Activated T-helper 1 cell treated with anti-CD3 and anti-CD28 coated beads, Interleukin-12 subunit alpha, Interleukin-12 subunit beta, Interleukin-2, Interleukin-4 antibody, amounts not matched to agents 30 ng/mL and 10 ng/mL and 1 ng/mL, durations not matched to agents 14 hours and 24 hours and 36 hours (primary cell): ENCODE data around the gene SETX. TPM values are rescaled to one million over a fixed set of nuclear protein-coding genes. Genes with fewer than 3 reads are reported as not detected.
"Not testable (repeated sequence)": the region's sequence is repeated elsewhere in the genome, so short reads cannot be mapped to it uniquely, and the experiment has no call there.

Source experiments
- DNase-seq: peaks from one replicate; pipeline ENCODE4 v3.0.0; 2021; ENCODE audit warnings: low spot score
- H3K27ac Mint-ChIP-seq: one replicate; pipeline ENCODE4 v1.8.0; 2021; ENCODE audit warnings: mild to moderate bottlenecking, mixed read lengths
- H3K27me3 Mint-ChIP-seq: one replicate; pipeline ENCODE4 v1.8.0; 2022; ENCODE audit warnings: mild to moderate bottlenecking, moderate library complexity, mixed read lengths; ENCODE audit not compliant: insufficient read depth
- H3K36me3 Mint-ChIP-seq: one replicate; pipeline ENCODE4 v1.8.0; 2021; ENCODE audit warnings: low read depth, mixed read lengths
- H3K4me1 Mint-ChIP-seq: one replicate; pipeline ENCODE4 v1.8.0; 2021; ENCODE audit warnings: low read depth, mixed read lengths
- H3K4me3 Mint-ChIP-seq: one replicate; pipeline ENCODE4 v1.8.0; 2021; ENCODE audit warnings: mild to moderate bottlenecking, moderate library complexity, mixed read lengths
- H3K9me3 Mint-ChIP-seq: one replicate; pipeline ENCODE4 v1.8.0; 2021; ENCODE audit warnings: mixed read lengths
- intact Hi-C: fragments of 100-400 bp; cut with micrococcal nuclease; formaldehyde crosslinking; loops from one replicate; pipeline ENCODE4 v1.15.1; 2024
- total RNA-seq: library from RNA; stranded (reverse); gene quantifications from 2 replicates; pipeline ENCODE4 v1.2.3, GENCODE V29; 2022

The SETX gene
- total RNA-seq, 1 donor from 2014 or later, result 47.4 TPM

GRCh38 chr9:132301521-132301920, 53.3 kb downstream of the SETX start:
- Mint-ChIP-seq H3K27me3 (no peaks in the 10 kb centered on the region), H3K4me1 (peaks cover 24% of the 10 kb centered on the region), H3K27ac (no peak overlapping the region), H3K4me3 (no peak overlapping the region), H3K9me3 (no peaks in the 10 kb centered on the region), H3K36me3 (peaks cover 46% of the 10 kb centered on the region)
- intact Hi-C loops, result no loop called here
- DNase-seq, result no peak

DNA sequence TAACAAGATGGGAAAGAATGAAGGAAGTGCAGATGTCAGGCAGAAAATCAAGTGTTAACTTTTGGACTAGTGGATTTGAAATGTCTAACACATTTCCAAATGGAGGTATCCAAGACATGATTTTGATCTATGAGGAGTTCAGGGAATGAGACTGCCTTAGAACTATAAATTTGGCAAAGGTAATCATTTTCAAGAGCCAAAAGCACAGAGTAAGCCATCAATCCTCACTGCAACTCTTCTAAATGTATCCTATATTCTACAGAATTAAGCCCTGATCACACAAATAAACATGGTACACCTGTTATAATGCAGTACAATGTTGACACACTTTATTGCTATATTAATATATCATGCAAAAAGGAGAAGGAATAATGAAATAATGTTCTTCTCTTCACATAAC, 55.6 kb downstream of the SETX start:
- no peaks in the 10 kb centered on the region for H3K27me3 Mint-ChIP-seq
- H3K9me3 Mint-ChIP-seq, result no peaks in the 10 kb centered on the region
- H3K4me1 Mint-ChIP-seq, result peaks cover 26% of the 10 kb centered on the region
- H3K36me3 Mint-ChIP-seq, result peaks cover 51% of the 10 kb centered on the region
- no peak overlapping the region for H3K4me3 Mint-ChIP-seq
- intact Hi-C loops, result loop anchor here (5.0 kb wide), 1 partner anchor 38 kb away; no protein-coding TSS in a partner anchor
- peak overlapping the region; percentile 27 for H3K27ac Mint-ChIP-seq
- DNase-seq, result no peak

DNA sequence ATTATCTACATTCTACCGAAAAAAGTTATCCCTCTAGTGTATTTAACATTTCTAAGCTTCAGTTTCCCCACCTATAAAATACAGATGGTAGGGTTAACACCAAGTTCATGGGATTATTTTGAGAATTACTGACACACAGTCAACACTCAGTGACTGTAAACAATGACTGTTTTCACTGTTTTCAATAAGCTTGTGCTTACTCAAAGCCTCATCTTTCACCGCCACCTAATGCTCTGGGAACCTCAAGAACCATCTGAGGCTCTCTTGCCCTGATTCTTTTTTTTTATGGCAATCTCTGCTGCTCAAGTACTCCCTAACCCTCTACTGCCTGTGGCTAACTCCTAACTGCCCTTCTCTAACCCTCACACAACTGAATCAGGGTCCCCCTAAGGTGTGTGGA, 59.6 kb downstream of the SETX start:
- Mint-ChIP-seq H3K27me3 (no peaks in the 10 kb centered on the region), H3K9me3 (no peaks in the 10 kb centered on the region), H3K4me1 (peaks cover 35% of the 10 kb centered on the region), H3K4me3 (no peak overlapping the region), H3K27ac (peak overlapping the region; percentile 47), H3K36me3 (peaks cover 43% of the 10 kb centered on the region)
- intact Hi-C loops, result loop anchor here (5.0 kb wide), 1 partner anchor 42 kb away; no protein-coding TSS in a partner anchor
- DNase-seq, result no peak

DNA sequence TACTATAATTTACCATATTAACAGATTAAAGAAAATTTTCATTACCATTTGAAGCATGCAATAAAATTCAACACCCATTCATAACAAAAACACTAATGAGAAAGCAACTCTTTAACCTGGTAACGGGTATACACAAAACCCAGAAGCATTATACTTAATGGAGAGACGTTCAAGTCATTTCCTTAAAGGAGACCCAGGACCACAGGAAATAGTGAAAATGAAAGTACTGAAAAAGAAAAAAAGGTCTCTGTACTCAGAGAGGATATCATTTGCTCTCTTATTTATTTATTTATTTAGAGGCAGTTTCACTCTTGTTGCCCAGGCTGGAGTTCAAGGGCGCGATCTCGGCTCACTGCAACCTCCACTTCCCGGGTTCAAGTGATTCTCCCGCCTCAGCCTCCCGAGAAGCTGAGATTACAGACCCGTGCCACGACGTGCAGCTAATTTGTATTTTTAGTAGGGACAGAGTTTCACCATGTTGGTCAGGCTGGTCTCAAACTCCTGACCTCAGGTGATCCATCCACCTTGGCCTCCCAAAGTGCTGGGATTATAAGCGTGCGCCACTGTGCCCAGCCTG, 61.6 kb downstream of the SETX start:
- DNase-seq, result no peak
- intact Hi-C loops, result no loop called here
- Mint-ChIP-seq H3K4me1 (peaks cover 21% of the 10 kb centered on the region), H3K36me3 (peaks cover 30% of the 10 kb centered on the region), H3K27me3 (no peaks in the 10 kb centered on the region), H3K9me3 (no peaks in the 10 kb centered on the region), H3K4me3 (no peak overlapping the region), H3K27ac (no peak overlapping the region)

- no peaks in the 10 kb centered on the region for H3K9me3 Mint-ChIP-seq
- intact Hi-C loops, result no loop called here
- peaks cover 9% of the 10 kb centered on the region for H3K4me1 Mint-ChIP-seq
- peaks cover 23% of the 10 kb centered on the region for H3K36me3 Mint-ChIP-seq
- H3K27me3 Mint-ChIP-seq, result no peaks in the 10 kb centered on the region
- DNase-seq, result no peak
- no peak overlapping the region for H3K27ac Mint-ChIP-seq
- no peak overlapping the region for H3K4me3 Mint-ChIP-seq
Observed at GRCh38 chr9:132288966-132289365, 65.8 kb downstream of the SETX start.

DNA sequence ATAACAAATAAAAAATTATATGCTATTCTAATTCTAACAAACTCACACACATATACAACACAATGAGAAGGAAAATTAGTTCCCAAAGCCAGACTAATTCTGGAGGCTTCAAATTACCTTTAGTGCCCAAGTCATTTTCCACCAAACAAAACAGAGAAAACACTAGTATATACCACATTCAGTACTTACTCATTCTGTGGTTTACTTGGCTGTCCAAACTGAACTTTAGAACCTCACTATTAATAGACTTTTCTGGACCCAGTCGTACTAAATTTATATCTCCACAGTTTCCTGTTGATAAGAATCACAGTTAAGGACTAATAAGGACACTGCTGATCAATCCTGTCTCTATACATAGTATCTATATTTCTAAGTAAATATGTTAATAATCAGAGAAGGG, 66.4 kb downstream of the SETX start:
- Mint-ChIP-seq H3K4me1 (peaks cover 8% of the 10 kb centered on the region), H3K27ac (no peak overlapping the region), H3K27me3 (no peaks in the 10 kb centered on the region), H3K4me3 (no peak overlapping the region), H3K36me3 (peaks cover 28% of the 10 kb centered on the region), H3K9me3 (no peaks in the 10 kb centered on the region)
- DNase-seq, result no peak
- intact Hi-C loops, result no loop called here

DNA sequence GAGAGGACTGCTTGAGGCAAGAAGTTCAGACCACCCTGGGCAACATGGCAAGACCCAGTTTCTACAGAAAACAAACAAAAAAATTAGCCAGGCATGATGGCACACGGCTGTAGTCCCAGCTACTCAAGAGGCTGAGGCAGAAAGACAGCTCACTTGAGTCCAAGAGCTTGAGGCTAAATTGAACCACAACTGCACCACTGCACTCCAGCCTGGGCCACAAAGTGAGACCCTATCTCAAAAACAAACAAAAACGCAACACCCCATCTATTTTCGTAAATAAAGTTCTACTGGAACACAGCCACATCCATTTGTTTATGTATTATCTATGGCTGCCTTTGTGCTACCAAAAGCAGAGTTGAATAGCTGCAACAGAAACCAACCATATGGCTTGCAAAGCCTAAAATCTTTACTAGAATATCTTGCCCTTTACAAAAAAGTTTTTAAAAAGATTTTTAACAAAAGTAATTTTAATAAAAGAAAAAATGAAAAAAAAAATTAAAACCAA, 67.5 kb downstream of the SETX start:
- no peaks in the 10 kb centered on the region for H3K27me3 Mint-ChIP-seq

GRCh38 chr9:132283863-132284262, 70.9 kb downstream of the SETX start:
- H3K9me3 Mint-ChIP-seq, result no peaks in the 10 kb centered on the region
- no peak for DNase-seq
- no peaks in the 10 kb centered on the region for H3K4me1 Mint-ChIP-seq
- peak overlapping the region; percentile 13 for H3K27ac Mint-ChIP-seq
- no peaks in the 10 kb centered on the region for H3K27me3 Mint-ChIP-seq
- H3K4me3 Mint-ChIP-seq, result no peak overlapping the region
- peaks cover 51% of the 10 kb centered on the region for H3K36me3 Mint-ChIP-seq
- intact Hi-C loops, result no loop called here

More for the DNA sequence above, 67.5 kb downstream of the SETX start:
- H3K9me3 Mint-ChIP-seq, result no peaks in the 10 kb centered on the region
- intact Hi-C loops, result no loop called here
- no peak overlapping the region for H3K27ac Mint-ChIP-seq
- no peak for DNase-seq
- peaks cover 37% of the 10 kb centered on the region for H3K36me3 Mint-ChIP-seq
- no peaks in the 10 kb centered on the region for H3K4me1 Mint-ChIP-seq
- no peak overlapping the region for H3K4me3 Mint-ChIP-seq

DNA sequence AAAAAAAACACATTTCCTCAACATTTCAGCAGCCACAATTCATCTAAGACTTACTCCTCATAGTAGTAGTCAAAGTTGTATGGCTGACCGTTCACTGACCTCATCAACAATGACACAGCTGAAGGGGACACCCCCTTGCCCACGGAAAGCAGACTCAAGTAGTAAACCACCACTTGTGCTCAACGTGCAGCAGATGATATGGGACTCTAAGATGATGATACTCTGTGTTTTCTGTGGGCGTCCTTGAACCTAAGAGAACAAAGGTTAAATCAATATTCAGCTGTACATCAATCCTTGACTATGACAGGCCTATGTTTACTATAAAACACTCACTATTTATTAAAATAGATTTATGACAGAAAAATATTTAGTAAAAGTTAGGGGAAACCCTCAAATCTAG, 71.6 kb downstream of the SETX start:
- no peak for DNase-seq
- H3K4me1 Mint-ChIP-seq, result no peaks in the 10 kb centered on the region
- intact Hi-C loops, result no loop called here
- H3K27me3 Mint-ChIP-seq, result no peaks in the 10 kb centered on the region
- H3K4me3 Mint-ChIP-seq, result no peak overlapping the region
- H3K9me3 Mint-ChIP-seq, result no peaks in the 10 kb centered on the region
- H3K27ac Mint-ChIP-seq, result no peak overlapping the region
- peaks cover 52% of the 10 kb centered on the region for H3K36me3 Mint-ChIP-seq

GRCh38 chr9:132274861-132275260, 79.9 kb downstream of the SETX start:
- no peaks in the 10 kb centered on the region for H3K4me1 Mint-ChIP-seq
- H3K4me3 Mint-ChIP-seq, result no peak overlapping the region
- H3K36me3 Mint-ChIP-seq, result peaks cover 74% of the 10 kb centered on the region
- no peak overlapping the region for H3K27ac Mint-ChIP-seq
- no peaks in the 10 kb centered on the region for H3K27me3 Mint-ChIP-seq
- H3K9me3 Mint-ChIP-seq, result no peaks in the 10 kb centered on the region
- DNase-seq, result no peak
- intact Hi-C loops, result no loop called here

DNA sequence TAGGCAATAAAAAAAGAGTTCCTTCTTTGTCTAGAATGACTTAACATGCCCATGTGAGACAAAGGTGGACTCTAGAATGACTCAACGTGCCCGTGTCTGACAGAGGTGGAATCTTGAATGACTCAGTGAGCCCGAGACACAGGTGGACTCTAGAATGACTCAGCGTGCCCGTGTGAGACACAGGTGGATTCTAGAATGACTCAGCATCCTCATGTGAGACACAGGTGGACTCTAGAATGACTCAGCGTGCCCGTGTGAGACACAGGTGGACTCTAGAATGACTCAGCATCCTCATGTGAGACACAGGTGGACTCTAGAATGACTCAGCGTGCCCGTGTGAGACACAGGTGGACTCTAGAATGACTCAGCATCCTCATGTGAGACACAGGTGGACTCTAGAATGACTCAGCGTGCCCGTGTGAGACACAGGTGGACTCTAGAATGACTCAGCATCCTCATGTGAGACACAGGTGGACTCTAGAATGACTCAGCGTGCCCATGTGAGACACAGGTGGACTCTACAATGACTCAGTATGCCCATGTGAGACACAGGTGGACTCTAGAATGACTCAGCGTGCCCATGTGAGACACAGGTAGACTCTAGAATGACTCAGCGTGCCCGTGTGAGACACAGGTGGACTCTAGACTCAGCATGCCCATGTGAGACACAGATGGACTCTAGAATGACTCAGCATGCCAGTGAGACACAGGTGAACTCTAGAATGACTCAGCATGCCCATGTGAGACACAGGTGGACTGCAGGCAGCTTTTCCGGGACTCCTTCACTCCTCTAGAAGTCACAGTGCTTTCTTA, 84.9 kb downstream of the SETX start:
- DNase-seq, intact Hi-C loops, H3K27ac Mint-ChIP-seq, H3K4me3 Mint-ChIP-seq, H3K4me1 Mint-ChIP-seq, H3K9me3 Mint-ChIP-seq, H3K27me3 Mint-ChIP-seq: not testable (repeated sequence)
- H3K36me3 Mint-ChIP-seq, result peaks cover 53% of the 10 kb centered on the region

DNA sequence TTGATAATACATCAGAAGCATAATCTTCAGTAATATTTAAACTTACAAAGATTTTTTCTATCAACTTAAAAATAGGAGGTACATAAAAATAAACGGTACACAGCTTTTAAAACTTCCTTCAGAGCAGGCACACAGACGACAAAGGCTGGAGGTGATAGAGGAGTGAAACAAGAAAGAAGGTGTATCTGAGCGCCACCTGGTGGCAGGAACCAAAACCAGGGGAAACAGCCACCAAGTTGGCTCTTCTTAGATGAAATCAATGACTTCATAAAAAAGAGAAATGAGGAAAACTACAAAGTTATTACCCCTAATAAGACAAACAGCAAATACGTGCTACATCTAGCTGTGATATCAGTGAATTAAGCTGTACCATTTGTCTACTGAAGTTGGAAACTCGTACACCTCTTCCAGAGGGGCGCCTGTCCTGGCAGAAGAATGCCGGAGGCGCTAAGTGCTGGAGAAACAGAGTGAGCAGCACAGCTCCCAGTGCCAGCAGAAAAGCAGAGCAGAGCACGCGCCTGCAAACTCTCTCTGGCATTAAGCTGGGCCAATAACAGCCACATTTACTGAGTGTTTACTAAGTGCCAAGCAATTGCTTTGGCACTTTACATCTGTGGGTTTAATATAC, 85.9 kb downstream of the SETX start:
- Mint-ChIP-seq H3K27ac (peak overlapping the region; percentile 81), H3K36me3 (peaks cover 48% of the 10 kb centered on the region), H3K4me3 (no peak overlapping the region), H3K4me1 (peaks cover 5% of the 10 kb centered on the region), H3K27me3 (no peaks in the 10 kb centered on the region), H3K9me3 (no peaks in the 10 kb centered on the region)
- peak; percentile 48 for DNase-seq
- intact Hi-C loops, result no loop called here

DNA sequence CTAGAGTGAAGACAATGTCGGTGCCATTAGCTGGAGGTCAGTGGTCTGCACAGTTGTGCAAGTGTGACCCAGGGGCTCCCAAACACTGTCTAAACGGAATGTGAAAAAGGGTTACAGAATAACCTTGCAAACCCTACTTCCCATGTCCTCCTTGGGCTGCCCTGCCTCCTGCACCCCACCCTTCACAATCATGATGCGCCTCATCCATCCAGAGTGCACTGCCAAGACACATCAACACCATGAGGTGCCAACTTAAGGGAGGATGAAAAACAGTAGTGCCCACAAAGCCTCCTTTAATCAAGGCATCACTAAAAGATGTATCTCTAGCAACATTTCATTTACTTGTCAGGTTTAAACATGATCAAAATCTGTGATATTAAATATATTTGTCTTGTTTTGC, 87.1 kb downstream of the SETX start:
- intact Hi-C loops, result no loop called here
- H3K27me3 Mint-ChIP-seq, result no peaks in the 10 kb centered on the region
- no peak overlapping the region for H3K4me3 Mint-ChIP-seq

More for the DNA sequence above, 87.1 kb downstream of the SETX start:
- no peak for DNase-seq
- H3K27ac Mint-ChIP-seq, result no peak overlapping the region
- H3K36me3 Mint-ChIP-seq, result peaks cover 43% of the 10 kb centered on the region
- H3K9me3 Mint-ChIP-seq, result no peaks in the 10 kb centered on the region
- peaks cover 5% of the 10 kb centered on the region for H3K4me1 Mint-ChIP-seq
